Stimulated activated CD4-positive, alpha-beta T cell treated with anti-CD3 and anti-CD28 coated beads, Interleukin-4, amount 100 ng/mL, for 1 hour (primary cell): ENCODE data around the gene PPP1R15B.

Experiments
- DNase-seq: peaks from one replicate; pipeline ENCODE4 v3.0.0-alpha.2; 2020

Gene PPP1R15B

DNA sequence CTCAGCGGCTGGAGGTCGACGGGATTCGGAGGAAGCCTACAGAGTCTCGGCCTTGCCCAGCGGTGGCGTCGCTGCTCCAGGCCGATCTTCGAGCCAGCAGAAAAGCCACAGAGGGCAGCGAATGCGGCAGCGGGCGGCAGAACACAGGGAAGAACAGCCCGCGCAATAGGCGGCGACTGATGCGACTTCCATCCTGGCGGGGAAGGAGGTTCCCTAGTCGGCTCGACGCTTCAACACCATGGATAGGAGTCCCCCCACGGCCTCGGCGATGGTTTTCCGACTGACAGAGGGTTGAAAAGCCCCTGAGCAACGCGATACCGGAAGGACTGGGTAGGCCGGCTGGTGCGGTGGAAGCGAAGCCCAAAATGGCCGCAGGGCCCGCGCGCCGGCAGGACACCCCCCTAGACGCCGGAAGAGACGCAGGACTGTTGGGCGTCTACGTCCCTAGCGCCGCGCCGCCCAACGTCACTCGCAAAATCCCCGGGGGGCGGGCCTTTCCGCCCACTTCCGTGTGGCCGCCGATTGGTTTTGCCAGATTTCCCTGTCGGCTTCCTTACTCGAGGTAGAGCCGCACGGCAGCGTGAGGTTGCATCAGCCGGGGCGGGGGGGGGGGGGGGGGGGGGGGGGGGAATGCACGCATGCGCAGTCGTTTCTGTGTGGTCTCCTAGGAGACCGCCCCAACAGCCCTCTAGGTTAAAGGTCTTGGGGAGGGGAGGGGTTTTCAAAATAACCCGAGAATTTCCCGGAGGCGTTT lies at the start of gene PPP1R15B:
TSS of gene PPP1R15B (minus strand) at position 367 of the 754 bp plus-strand sequence. CDS start 406 bp downstream, outside the sequence.
- DNase-seq, result peak; percentile 95

DNA sequence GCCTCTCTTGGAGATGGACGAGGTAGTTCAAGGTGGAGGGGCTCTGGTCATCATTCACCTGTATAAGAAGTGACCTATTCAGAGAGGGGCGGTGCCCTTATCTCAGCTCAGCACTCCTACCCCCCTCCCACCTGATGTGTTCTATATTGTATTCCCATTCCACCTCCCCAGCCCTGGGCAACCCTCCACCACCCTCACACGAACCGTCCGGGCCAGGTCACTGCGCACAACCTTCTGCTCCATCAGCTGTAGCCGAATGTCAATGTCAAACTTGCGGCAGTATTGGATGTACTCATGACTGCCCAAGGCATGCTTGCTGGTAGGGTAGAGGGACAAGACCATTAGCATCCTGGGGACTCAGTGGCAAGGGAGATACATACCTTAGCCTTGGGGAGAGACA lies 48.7 kb upstream of the PPP1R15B start:
- no peak for DNase-seq

DNA sequence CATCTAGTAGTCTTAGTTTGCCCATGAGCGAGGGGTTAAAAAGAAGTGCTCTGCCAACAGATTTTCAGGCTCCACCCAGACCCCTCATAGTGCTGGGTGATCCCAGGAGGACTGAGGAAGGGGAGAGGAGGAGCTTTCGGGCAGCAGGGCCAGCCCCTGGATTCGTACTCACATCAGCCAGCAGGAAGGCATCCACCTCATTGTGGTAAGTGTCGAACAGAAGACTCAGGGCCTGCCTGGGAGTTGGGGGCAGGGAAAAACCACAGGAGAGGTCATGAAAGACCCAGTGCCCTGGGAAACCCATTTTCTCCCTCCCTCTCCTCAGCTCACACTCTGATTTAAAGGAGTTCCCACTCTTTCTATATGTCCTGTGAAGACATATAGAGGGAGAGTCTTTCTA lies 48.1 kb upstream of the PPP1R15B start:
- DNase-seq, result no peak

DNA sequence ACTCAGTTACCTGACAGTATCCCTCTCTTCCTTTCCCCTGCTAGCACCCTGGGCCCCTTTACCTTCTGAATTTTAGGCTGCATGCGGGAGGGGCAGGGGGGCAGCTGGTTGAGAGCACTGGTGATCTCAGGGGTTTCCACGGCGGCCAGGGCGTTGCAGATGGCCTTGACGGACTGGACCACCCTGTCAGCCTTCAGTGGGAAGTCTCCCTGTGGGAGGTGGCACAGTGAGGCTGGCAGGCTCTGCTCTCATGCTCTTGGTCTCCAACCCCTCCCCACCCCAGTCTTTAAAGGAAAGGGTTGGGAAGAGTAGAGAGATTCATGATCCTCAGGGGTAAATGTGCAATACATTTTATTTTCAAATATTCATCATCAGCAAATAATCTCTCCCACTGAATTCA lies 46.0 kb upstream of the PPP1R15B start:
- DNase-seq, result no peak

DNA sequence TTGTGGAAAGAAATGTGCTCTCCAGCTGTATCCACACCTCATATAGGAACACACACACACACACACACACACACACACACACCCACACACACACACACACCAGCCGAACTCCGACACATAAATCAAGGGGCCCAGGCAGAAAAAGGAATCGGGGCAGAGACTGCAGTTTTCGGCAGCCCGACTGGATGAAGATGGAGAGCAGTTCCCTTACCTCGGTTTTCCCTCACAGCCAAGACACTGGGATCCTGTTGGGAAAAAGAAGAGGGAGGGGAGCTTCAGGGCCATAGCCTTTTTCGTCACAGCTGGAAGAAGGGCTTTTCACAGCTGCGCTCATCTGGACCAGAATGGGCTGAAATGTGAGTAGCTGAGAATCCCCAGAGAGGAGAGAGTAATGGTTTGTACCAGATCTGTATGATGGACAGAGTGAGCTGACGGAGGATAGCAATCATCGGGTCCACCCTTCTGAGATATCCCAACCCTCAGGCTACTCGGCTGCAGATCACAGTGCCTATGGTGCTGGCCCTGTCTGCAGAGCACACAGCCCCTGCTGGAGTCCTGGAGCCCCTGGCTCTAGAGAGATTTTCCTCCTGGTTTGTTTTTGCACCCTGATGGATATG lies 45.3 kb upstream of the PPP1R15B start:
- DNase-seq, result no peak

DNA sequence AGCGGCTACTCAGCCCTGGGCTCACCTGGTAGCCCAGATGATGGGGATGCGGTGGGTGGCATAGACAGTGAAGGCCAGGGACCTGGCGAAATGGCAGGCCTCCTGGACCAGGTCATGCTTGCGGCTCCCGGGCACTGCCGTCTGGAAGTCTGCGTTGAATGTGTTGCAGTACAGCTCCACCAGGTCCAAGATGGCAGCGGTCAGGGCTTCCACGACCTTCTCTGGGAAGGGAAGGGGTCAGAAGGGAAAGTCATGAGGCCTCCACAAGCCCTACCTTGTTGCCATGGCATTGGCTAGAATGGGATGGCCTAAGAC lies 44.2 kb upstream of the PPP1R15B start:
- no peak for DNase-seq

DNA sequence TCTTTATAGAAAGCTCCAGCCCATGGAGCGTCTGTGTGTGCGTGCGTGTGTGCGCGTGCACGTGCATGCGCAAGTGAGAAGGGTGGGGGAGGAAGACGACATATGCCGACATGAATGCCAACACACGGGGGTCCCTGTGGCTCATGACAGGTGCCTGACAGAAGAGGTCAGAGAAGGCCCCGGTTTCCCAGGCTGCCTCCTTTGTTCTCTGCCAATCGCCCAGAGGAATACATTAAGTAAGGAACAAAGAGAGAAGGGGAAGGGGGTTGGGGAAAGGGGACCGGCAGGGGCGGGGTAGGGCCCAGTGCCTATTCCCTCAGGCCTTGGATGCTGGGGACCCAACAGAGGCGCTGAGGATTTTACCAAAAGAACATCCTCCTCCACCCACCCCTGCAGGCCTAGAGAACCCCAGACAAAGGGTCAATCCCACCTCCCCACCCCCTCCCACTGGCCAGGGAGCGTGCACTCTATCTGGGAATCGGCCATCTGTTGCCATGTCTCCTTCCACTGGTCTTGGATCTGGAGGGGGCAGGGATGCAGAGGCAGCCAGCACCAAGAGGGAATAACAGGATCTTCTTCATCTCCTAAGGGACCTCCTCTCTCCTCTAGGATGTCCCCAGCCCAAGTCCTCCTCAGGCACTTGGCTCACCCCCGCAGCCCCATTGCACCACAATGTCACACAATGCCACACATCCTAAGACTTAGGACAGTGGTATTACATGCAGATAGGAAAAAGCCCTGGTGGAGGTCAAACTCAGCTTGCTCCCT lies 43.6 kb upstream of the PPP1R15B start:
- no peak for DNase-seq

DNA sequence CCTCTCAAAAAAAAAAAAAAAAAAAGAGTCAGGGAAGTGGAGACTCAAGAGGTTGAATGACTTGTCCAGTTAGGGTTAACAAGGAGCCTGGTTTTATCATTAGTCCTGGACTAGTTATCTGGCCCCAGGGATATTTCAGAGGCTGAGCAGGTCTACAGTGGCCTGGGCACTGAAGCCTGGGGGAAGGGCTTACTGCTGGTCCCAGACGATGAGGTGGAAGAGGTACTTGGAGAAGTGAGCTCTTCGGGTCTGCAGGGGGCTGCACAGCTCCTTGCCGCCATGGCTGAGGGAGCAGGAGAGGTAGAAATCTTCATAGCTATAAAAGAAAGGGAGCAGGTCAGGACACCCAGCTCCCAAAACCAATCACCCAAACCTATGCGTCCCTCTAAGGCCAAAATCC lies 42.9 kb upstream of the PPP1R15B start:
- no peak for DNase-seq

DNA sequence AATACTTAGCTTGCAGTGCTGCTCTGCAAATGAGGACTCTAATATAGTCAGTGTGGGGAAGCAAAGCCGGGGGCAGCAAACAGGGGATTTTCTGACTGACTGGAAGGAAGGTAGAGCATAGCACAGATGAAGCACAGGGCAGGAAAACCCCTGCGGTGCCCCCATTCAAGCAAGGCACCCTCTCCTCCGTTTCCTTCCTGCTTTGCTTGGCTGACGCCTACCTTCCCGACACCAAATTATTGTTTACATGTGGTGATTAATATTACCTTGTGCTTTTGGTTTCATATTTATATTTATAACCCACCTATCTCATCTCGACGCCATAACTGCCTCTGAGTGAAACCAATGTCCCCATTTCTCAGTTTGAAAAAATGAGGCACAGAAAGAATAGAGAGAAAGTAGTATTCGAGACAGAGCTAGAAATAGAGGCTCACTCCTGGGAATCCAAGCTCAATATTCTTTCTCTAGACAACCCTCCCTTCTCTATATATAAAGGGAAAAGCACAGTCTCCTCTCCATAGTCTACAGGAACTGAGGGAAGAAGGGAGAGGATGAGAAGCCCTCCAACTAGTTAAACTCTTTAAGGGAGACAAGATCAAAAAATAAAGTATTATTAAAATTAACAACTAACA lies 41.6 kb upstream of the PPP1R15B start:
- DNase-seq, result peak; percentile 77

DNA sequence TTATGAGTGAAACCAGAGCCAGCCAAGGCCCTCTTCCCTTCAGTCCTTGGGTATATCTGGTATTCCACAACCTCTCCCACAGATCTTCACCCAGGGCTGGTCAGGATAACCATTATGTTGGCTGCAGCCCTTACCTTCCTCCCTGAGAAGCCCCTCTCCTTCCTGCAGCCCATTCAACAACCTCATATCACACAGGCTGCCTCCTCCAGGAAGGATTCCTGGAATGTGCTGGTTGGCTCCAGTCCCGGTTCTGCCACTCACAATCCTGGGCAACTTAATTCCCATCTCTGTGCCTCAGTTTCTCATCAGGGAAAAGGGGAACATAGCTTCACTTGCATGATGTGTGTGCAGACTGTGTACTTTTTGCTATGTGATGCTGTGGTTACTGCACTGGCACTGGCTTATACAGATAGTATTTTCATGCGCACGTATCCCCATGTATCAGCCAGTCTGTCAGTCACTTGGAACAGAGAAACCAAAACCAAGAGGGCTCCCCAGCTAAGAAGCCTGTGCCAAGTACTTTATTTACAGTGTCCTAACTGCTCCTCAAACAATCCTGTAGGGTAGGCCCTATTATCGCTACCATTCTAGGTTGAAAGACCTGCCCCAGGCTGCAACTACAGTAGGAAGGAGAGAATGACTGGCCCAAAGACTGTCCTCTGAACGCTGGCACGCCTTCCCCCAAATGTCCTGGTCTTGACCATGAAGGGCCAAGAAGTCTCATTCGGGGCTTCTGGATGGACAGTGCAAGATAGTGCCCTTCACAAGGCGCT lies 39.9 kb upstream of the PPP1R15B start:
- DNase-seq, result no peak

DNA sequence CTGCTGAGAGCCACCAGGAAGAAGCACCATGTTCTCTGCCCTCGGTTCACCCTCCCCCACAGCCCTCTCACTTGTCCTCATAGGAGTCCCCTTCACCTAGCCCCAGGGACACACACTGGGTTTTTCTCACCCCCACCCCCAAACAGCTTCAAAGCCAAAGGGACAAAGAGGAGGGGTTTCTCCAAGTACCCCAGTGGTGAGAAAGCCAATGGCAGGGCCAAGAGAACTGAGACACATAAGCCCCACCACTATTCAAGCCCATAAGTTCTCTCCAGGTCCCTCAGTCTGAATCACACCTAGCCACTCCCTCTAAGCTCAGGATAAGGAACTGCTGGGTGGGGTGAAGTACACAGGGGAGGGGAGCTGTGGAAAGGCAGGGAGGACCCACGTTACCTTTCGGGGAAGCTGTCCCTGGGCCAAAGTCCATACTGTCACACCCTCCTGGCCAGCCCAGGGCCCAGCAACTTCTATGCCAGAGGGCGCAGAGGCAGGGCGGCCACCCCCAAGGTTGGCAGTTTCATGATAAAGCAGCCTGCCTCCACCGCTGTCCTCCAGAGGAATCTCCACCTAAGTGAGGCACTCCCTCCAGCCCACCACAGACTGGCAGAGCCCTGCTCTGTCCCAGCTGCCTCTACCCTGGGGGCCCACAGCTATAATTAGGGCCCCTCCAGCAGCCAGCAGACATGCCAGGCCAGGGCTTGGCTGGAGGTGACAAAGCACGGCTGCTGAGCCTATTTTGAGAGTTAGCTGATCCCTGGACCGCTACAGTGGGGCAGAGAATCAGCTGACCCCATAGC lies 39.0 kb upstream of the PPP1R15B start:
- DNase-seq, result no peak

DNA sequence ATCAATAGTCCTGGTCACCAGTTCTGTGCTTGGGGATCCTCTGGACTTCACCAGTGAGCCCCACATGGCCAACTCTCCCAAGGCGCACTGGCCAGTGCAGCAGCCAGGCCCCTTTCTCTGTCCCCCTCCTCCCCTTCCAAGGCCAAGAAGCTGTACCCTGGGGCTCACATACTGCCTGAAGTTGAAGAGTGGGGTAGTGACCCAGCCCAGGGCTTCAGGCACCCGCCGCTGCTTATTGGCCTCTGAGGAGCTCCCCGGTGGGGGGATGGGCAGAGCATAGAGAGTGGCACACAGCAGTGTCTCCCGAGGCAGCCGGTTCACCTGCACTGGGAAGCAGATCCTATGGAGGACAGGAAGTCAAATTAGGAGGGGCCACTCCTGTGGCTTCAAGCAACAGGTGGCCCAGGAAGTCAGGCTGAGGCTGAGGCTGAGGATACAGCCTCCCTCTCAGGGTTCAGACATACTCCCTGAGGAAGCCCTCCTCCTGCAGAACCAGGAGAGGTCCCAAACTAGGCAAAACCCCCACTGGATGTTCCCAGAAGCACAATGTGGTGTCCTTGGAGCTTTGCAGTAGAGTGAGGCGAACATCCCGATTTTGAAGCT lies 38.2 kb upstream of the PPP1R15B start:
- no peak for DNase-seq

DNA sequence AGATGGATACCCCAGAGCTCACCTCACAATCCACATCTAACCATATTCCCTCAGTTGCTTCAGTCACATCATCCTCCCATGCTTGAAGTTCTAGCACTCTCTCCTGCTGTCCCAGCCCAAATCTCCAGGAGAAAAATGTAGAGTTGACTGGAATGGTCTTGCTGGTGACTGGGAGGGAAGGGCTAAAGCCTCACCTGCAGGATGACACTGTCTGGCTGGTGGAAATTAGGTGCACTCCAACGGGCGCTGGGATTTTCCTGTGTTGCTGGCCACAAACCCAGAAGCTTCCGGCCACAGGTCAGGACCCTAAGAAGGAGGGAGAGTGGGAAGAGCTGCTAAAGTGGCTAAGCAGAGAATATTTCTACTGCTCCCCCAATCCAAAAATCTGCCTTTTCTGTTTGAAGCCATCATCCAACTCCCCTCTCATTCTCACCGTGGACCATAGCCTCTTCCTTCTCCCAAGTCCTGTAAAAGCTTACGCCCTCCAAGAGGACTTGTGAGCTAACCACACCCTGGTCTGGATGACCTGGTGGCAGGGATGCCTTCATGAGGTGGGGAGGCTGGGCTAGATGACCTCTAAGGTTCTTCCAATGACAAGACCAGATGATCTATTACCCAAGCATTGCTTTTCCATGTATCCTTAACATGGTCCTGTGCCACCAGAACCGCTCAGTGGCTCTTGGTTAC lies 37.5 kb upstream of the PPP1R15B start:
- DNase-seq, result no peak

DNA sequence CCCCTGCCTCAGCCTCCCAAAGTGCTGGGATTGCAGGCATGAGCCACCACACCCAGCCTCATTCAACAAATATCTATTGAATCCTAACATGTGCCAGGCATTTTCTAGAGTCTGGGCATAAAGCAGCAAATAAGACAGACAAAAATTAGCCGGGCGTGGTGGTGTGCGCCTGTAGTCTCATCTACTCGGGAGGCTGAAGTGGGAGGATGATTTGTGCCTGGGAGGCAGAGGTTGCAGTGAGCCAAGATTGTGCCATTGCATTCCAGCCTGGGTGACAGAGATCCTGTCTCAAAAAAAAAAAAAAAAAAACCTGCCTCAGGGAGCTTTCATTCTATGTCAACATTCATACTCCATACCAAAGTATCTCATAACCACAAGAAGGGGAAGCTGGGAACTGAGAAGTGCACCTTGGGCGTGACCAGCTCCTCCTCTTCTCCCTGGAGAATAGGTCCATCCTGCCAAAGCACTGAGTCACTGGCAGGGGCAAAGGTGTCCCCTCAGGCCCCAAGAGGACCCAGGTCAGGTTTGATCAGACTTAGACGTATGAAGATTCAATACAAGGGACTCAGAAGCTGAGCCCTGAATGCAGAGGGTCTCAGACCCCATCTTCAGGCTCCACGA lies 36.8 kb upstream of the PPP1R15B start:
- no peak for DNase-seq

DNA sequence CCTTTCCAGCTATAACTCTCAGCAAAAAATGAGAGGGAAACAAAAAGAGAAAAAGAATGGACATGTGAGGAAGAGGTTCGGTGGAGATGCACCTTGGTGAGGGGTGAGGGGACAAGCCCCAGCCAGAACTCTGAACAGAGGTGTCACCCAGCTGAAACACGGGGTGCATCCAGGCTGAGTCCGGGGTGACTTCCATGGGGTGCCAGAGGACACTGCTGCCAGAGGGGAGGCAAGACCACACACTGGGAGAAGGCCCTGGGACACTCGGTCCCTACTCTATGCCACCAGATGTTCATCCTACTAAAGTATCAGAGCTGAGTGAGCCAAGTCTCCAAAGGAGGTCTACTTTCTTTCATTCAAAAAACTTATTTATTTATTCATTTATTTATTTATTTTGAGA lies 36.1 kb upstream of the PPP1R15B start:
- no peak for DNase-seq

DNA sequence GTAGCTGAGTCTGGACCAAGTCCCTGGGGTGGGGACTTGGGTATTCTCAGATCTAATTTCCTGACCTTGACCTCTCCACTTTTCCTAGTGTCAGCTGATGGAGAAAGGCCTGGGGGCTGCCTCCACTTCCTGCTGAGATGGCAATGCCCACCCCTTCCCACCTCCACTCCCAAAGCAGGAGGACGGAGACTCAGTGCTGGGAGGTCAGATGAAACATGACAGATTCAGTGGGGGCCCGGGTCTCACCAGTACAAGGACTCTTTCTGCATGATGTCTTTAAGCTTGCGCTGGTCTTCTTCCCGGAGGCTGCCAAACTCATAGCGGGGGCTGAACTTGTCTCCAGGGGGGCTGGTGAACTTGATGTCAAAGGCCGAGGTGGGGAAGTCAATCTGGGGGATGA lies 35.6 kb upstream of the PPP1R15B start:
- DNase-seq, result no peak

DNA sequence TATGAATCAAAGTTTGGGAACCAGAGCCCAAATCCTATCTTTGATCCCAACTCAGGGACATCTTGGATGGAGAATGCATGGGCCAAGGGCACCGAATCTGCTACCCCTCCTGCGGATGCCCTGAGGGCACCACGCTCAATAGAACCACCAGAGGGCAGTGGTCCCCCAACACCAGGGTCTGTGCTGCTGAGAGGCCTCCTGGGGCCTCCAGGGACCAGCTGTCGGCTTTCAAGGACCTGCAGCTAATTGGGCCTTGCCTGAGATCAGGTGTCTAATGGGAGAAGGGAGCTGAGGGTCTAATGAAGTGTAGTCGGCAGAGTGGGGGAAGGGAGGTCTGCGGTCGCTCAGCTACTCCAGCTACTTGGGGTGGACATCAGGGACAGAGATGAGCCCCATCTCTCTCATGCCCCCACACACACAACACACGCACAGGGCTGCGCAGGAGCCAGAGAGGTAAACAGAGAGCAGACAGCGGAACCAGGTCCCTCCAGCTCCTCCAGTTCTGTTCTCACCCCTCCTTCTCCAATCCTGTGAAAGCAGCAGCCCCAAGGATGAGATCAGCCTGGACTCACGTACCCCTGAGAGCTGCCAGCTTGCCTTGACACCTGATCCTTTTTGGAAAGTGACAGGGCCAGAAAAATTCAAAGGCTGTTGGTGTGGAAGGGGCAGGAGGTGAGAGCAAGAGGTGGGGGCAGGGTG lies 34.9 kb upstream of the PPP1R15B start:
- DNase-seq, result peak; percentile 77

DNA sequence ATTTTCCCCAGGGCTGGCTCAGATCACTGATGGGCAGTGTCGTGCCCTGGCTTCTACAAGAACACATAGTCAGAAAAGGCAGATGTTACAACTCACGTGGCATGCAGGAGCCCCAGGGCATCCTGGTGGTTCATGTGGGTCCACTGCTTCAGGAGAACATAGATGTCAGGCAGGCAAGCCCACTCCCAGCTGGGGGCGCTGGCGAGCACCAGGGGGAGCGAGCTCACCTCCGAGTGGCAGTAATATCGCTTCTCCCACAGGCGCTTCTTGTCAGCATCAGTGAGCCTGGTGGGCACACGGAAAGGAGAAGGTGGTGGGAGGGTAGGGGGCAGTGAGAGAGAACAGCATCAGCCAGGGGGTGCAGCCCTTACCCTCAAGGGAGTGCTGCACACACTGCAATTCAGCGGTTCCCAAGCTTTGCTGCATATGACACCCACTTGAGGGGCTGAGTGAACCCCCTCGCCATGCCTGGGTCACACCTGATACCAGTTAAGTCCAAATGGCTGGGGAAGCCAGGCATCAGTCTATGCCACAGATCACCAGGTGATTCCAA lies 34.3 kb upstream of the PPP1R15B start:
- DNase-seq, result peak; percentile 47

DNA sequence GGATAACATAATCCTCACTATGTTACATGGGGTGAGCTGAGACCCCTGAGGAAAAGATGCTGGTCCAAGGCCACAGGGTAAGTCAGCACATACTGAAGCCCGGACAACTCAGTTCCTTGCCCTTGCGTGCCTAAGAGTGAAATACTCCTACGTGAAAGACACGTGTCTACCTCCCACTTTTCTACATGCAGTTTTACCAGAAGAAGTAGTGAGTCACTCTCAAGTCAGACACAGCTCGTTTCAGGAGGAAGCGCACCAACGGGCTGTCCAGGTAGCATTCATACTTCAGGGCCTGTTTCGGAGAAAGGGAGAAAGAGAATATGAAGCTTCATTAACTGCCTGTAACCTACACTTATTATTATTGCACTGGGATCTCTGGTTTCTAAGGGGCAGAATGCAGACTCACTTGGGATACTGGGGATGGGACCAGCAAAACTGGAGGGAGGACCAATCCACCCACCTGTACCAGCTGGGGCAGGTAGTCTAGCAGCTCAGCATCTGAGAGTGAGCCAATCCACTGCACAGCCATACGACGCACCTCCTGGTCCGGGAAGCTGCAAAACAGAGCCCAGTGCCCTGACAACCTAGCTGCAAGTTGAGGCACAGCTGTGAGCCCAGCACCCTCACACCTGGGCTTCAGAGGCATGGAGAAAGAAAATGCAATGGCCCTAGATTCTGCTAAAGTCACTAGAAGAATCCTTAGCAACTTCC lies 32.4 kb upstream of the PPP1R15B start:
- DNase-seq, result peak; percentile 18
